HepG2 (cell line): ENCODE measurements around the gene C11orf68. TPM values are rescaled to one million over a fixed set of nuclear protein-coding genes. Genes with fewer than 3 reads are reported as not detected.

Experiments used
- CAMTA2 ChIP-seq: sonication (generic); formaldehyde crosslinking; IDR thresholded peaks from 2 replicates; pipeline ENCODE4 v1.4.0; 2020; ENCODE audit warnings: mild to moderate bottlenecking, missing genetic modification reagents, borderline replicate concordance
- RFX5 ChIP-seq: IDR thresholded peaks from 2 replicates; pipeline ENCODE4 v1.6.1; 2011; ENCODE audit warnings: low read depth, low read length, improper control_type of control experiment
- ZFX ChIP-seq: sonication (generic); formaldehyde crosslinking; IDR thresholded peaks from 2 replicates; pipeline ENCODE4 v1.4.0; 2020; ENCODE audit warnings: mild to moderate bottlenecking, low read depth, missing genetic modification reagents, moderate library complexity
- ZNF136 ChIP-seq: sonication (generic); formaldehyde crosslinking; IDR thresholded peaks from 2 replicates; pipeline ENCODE4 v1.8.1; 2022; ENCODE audit warnings: low read depth, mild to moderate bottlenecking, moderate library complexity, missing genetic modification reagents
- ZNF773 ChIP-seq: sonication (generic); formaldehyde crosslinking; IDR thresholded peaks from 2 replicates; pipeline ENCODE4 v1.4.0; 2020; ENCODE audit warnings: missing genetic modification reagents, borderline replicate concordance
- ZNF83 ChIP-seq: sonication (generic); formaldehyde crosslinking; IDR thresholded peaks from 2 replicates; pipeline ENCODE4 v1.4.0; 2020; ENCODE audit warnings: missing genetic modification reagents, mild to moderate bottlenecking, borderline replicate concordance
- polyA plus RNA-seq, 8 experiments: library from polyadenylated mRNA; depleted of rRNA in 3 of 8; stranded (reverse) in 7 of 8; unstranded in 1 of 8; fragments of >200 nt; fragmentation: Illumina TruSeq in 4 of 8; extraction: Trizol in 4 of 8; gene quantifications; 2 replicates each; pipeline versions ENCODE4 v1.2.1 to v1.2.3, GENCODE V29; 2011 to 2016; ENCODE audit warnings: low read depth in 4 of 8, missing spikeins in 1 of 8, mixed read lengths in 1 of 8; ENCODE audit not compliant: insufficient read depth in 1 of 8
- total RNA-seq, 5 experiments: library from RNA; depleted of rRNA; stranded (reverse); fragments of >200 nt; fragmentation: Illumina TruSeq; extraction: Trizol; gene quantifications; 2 replicates each; pipeline ENCODE4 v1.2.3, GENCODE V29; 2016; ENCODE audit warnings: low read depth in 1 of 5
- TF ChIP-seq, protein P1 (sequence below): sonication (generic); formaldehyde crosslinking; IDR thresholded peaks from 2 replicates; pipeline ENCODE4 v1.4.0; 2020; ENCODE audit warnings: missing genetic modification reagents
- TF ChIP-seq, protein P2 (sequence below): sonication (generic); formaldehyde crosslinking; IDR thresholded peaks from 2 replicates; pipeline ENCODE4 v1.4.0; 2020; ENCODE audit warnings: missing genetic modification reagents
- TF ChIP-seq, protein P3 (sequence below): fragments of 450-650 bp; IDR thresholded peaks from 2 replicates; pipeline ENCODE4 v1.6.1; 2017; ENCODE audit warnings: mild to moderate bottlenecking
- TF ChIP-seq, protein P4 (sequence below): sonication (generic); formaldehyde crosslinking; IDR thresholded peaks from 2 replicates; pipeline ENCODE4 v1.8.1; 2023; ENCODE audit warnings: mild to moderate bottlenecking, missing genetic modification reagents

The C11orf68 gene
- total and polyA plus RNA-seq, 2 of the 13 experiments (the other 11 are each of a cell fraction or from before 2014, with no cell fraction given): 8.4 to 28.3 TPM

DNA sequence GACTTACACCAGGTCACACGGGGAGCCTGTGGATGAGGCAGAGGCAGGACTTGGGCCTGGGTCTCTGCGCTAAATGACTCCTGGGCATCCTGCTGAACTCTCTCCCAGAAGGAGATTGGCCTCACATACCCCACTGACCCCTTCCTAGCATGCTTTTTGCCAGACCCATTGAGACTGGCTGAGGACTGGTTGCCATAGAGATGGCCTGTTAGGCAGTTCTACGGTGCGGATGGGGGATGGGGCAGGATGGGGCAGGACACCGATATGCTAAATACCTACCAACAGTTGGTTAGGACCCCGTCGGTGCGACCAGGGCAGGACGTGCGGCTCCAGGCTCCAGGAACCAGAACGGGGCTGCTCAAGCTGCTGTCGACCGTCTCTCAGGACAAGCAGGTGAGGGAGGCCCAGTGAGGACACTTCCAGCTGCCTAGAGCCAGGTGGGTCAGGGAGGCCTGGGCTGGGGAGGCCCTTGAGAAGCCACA, 26.6 kb upstream of the C11orf68 start, which contains the start of gene TSGA10IP (continued):
- TF ChIP-seq, protein P1, sequence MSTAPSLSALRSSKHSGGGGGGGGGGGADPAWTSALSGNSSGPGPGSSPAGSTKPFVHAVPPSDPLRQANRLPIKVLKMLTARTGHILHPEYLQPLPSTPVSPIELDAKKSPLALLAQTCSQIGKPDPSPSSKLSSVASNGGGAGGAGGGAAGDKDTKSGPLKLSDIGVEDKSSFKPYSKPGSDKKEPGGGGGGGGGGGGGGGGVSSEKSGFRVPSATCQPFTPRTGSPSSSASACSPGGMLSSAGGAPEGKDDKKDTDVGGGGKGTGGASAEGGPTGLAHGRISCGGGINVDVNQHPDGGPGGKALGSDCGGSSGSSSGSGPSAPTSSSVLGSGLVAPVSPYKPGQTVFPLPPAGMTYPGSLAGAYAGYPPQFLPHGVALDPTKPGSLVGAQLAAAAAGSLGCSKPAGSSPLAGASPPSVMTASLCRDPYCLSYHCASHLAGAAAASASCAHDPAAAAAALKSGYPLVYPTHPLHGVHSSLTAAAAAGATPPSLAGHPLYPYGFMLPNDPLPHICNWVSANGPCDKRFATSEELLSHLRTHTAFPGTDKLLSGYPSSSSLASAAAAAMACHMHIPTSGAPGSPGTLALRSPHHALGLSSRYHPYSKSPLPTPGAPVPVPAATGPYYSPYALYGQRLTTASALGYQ (CRISPR knock-in tag): no peak
- TF ChIP-seq ZNF83 (no peak), CAMTA2 (CRISPR knock-in tag) (no peak), ZNF136 (no peak), ZNF773 (CRISPR knock-in tag) (no peak), ZFX (CRISPR knock-in tag) (no peak), RFX5 (no peak)
- TF ChIP-seq, protein P2, sequence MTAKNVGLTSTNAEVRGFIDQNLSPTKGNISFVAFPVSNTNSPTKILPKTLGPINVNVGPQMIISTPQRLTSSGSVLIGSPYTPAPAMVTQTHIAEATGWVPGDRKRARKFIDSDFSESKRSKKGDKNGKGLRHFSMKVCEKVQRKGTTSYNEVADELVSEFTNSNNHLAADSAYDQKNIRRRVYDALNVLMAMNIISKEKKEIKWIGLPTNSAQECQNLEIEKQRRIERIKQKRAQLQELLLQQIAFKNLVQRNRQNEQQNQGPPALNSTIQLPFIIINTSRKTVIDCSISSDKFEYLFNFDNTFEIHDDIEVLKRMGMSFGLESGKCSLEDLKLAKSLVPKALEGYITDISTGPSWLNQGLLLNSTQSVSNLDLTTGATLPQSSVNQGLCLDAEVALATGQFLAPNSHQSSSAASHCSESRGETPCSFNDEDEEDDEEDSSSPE (CRISPR knock-in tag): no peak
- TF ChIP-seq, protein P3, sequence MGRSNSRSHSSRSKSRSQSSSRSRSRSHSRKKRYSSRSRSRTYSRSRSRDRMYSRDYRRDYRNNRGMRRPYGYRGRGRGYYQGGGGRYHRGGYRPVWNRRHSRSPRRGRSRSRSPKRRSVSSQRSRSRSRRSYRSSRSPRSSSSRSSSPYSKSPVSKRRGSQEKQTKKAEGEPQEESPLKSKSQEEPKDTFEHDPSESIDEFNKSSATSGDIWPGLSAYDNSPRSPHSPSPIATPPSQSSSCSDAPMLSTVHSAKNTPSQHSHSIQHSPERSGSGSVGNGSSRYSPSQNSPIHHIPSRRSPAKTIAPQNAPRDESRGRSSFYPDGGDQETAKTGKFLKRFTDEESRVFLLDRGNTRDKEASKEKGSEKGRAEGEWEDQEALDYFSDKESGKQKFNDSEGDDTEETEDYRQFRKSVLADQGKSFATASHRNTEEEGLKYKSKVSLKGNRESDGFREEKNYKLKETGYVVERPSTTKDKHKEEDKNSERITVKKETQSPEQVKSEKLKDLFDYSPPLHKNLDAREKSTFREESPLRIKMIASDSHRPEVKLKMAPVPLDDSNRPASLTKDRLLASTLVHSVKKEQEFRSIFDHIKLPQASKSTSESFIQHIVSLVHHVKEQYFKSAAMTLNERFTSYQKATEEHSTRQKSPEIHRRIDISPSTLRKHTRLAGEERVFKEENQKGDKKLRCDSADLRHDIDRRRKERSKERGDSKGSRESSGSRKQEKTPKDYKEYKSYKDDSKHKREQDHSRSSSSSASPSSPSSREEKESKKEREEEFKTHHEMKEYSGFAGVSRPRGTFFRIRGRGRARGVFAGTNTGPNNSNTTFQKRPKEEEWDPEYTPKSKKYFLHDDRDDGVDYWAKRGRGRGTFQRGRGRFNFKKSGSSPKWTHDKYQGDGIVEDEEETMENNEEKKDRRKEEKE: no peak
- TF ChIP-seq, protein P4, sequence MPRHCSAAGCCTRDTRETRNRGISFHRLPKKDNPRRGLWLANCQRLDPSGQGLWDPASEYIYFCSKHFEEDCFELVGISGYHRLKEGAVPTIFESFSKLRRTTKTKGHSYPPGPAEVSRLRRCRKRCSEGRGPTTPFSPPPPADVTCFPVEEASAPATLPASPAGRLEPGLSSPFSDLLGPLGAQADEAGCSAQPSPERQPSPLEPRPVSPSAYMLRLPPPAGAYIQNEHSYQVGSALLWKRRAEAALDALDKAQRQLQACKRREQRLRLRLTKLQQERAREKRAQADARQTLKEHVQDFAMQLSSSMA (CRISPR knock-in tag): no peak
